ENCODE measurements around the gene FAM200A.

FAM200A gene

DNA sequence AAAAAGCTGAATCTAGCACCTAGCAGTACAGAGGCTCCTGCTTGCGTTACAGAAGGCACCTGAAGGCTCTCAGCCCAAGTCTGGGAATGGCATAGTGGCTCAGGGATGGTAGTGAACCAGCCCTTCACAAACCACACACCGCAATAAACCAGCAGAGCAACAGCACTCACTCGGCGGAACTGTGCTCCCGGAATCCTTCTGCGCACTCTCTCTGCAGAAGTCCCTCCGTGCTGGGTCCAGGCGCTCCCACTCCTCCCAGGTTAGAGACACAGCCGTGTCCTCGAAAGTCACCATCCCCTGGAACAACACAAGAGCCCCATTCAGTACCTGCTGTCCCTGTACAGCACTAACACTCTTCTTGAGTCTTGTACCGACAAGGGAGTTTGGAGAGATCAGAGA, 53.4 kb downstream of the FAM200A start:
- Histone ChIP-seq H3K9ac (ENCODE audit: low read depth, low read length) (no peak overlapping the region), H3K27me3 (ENCODE audit: insufficient read depth, low read length) (no peaks in the 10 kb centered on the region), H3K9me3 (ENCODE audit: insufficient read depth, low read depth, low read length) (peaks cover 13% of the 10 kb centered on the region), H3K27ac (ENCODE audit: low read length) (no peak overlapping the region), H3K4me1 (ENCODE audit: insufficient read depth, low read length) (peaks cover 9% of the 10 kb centered on the region), H3K36me3 (ENCODE audit: insufficient read depth, low read depth, low read length) (peaks cover 23% of the 10 kb centered on the region), H3K4me3 (ENCODE audit: low read length) (peak overlapping the region; percentile 87)

- Histone ChIP-seq H3K27ac (ENCODE audit: low read length) (no peak overlapping the region), H3K36me3 (ENCODE audit: insufficient read depth, low read depth, low read length) (peaks cover 29% of the 10 kb centered on the region), H3K4me1 (ENCODE audit: insufficient read depth, low read length) (peaks cover 9% of the 10 kb centered on the region), H3K9me3 (ENCODE audit: insufficient read depth, low read depth, low read length) (peaks cover 19% of the 10 kb centered on the region), H3K4me3 (ENCODE audit: low read length) (peak overlapping the region; percentile 87), H3K9ac (ENCODE audit: low read depth, low read length) (no peak overlapping the region), H3K27me3 (ENCODE audit: insufficient read depth, low read length) (no peaks in the 10 kb centered on the region)
Measured at GRCh38 chr7:99497766-99498545, 54.0 kb downstream of the FAM200A start.
